GM10847 (cell line): ENCODE measurements around the gene USH1G.

Experiments
- POLR2A ChIP-seq: IDR thresholded peaks from 2 replicates; pipeline ENCODE4 v1.6.1; 2011; ENCODE audit not compliant: insufficient read length; ENCODE audit errors: extremely low read depth

Gene USH1G

DNA sequence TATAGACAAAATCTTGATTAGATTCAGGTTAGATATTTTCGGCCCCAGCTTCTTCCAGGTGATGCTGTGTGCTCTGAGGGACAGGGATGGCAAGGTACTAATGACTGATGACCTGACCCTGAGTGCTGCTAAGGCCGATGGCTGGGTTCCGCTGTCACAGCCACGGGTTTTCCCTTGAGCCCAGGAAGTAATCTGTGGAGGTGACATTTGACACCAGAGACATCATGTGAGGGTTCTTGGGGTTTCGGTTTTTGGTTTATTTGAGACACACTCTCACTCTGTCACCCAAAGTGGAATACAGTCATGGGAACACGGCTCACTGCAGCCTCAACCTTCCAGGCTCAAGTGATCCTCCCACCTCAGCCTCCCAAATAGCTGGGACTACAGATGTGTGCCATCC, 22.5 kb upstream of the USH1G start:
- no peak for TF ChIP-seq POLR2A

- no peak for TF ChIP-seq POLR2A
Measured at GRCh38 chr17:74943808-74944522, 20.9 kb upstream of the USH1G start.

DNA sequence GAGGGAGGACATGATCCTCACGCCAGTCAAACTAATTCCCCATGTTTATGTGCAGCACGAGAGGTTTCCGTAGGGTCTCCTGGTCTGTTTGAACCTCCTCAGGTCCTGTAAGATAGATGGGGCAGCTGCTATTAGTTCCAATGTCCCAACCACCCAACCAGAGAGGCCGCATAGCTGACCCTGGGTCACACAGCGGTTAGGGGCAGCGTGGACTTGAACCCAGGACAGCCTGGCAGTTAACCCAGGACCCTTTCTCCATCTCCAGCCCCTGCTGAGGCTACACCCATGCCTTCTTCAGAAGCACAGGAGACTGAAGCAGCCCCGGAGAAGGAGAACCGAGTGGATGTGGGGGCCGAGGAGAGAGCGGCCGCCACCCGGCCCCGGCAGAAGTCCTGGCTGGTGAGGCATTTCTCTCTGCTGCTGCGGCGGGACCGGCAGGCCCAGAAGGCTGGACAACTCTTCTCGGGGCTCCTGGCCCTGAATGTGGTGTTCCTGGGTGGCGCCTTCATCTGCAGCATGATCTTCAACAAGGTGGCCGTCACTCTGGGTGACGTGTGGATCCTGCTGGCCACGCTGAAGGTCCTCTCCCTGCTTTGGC, 18.2 kb upstream of the USH1G start:
- no peak for TF ChIP-seq POLR2A

DNA sequence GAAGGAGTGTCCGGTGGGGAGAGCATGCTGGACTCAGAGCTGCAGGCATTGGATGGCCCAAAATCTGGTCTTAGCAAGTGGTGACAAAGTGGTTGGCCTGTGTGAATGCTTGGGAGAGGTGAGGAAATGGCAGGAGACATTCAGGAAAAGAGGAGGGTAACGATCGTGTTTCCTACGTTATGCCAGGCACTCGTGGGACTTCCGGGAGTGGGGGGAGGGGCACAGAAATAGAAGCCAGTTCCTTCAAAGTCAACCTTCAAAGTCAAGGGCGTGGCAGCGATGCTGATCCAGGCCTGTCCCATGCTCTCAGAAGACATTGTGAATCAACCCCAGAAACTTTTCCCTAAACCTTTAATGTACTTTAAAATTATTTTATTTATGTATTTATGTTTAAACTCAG, 16.5 kb upstream of the USH1G start:
- no peak for TF ChIP-seq POLR2A

- TF ChIP-seq POLR2A: no peak
Measured at GRCh38 chr17:74938194-74938950, 15.3 kb upstream of the USH1G start.

- TF ChIP-seq POLR2A: no peak
Measured at GRCh38 chr17:74937064-74938051, 14.3 kb upstream of the USH1G start.

DNA sequence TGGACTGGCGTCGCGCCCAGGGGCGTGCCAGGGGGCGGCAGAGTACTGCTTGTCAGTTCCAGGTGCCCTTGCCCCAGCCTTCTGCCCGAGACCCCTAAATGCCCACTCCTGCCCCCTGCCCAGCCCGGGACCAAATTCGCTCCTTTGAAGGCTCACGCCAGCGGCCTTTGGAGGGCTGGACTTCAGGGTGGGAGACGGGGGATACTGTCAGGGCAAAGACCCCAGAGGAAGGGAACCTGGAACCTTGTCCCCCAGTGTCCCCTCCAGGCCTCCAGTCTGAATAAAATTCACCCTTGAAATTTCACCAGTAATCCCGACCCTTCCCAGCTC, 13.4 kb upstream of the USH1G start:
- TF ChIP-seq POLR2A: no peak

GRCh38 chr17:74935585-74936469, 12.8 kb upstream of the USH1G start, which contains the start of gene OTOP3:
TSS of gene OTOP3 (plus strand) at chr17:74935898. CDS start at chr17:74935922, 24 bp downstream.
- no peak for TF ChIP-seq POLR2A

- TF ChIP-seq POLR2A: no peak
Measured at GRCh38 chr17:74935048-74935447, 12.0 kb upstream of the USH1G start.

- no peak for TF ChIP-seq POLR2A
Measured at GRCh38 chr17:74930535-74931036, 7.5 kb upstream of the USH1G start.

DNA sequence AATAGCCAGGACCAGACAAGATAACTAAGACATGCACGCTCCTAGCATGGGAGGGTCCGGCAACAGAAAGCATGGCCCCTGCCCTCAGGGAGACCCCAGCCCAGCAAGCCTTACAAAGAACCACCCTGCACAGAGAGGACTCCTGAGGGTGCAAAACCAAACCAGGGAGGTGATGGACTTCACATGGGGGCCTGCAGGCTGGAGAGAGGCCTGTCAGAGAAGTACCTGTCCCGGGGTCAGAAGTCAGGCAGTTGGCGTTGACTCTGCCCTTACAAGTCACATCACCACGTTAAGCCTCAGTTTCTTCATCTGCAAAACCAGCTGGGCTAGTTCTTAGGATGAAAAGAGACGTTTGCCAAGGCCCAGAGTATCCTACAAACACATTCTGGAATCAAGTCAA, 5.7 kb upstream of the USH1G start:
- TF ChIP-seq POLR2A: no peak

DNA sequence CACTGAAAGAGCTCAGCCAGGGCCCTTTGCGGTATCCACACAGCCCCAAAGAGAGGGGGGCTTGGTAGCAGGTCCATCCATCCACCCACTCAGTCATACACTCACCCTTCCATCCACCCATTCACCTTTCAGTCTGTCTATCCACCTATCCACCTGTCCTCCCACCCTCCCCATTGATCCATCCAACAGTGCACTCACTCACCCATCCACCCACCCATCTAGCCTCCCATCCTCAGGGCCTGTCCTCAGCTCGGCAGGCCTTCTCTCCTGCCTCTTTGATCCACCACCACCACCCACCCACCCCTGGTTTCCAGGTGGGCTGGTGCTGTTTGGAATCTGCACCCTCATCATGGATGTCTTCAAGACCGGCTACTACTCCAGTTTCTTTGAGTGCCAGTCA, 2.2 kb upstream of the USH1G start:
- TF ChIP-seq POLR2A: no peak

- no peak for TF ChIP-seq POLR2A
Measured at GRCh38 chr17:74924250-74924948, 1.3 kb upstream of the USH1G start, which contains the start of gene OTOP2. TSS of gene OTOP2 (plus strand) at chr17:74924273. CDS start at chr17:74924633, 360 bp downstream.

- no peak for TF ChIP-seq POLR2A
Measured at GRCh38 chr17:74923538-74924249, 639 bp upstream of the USH1G start.
